ENCODE data around the gene PPP4R3A. TPM values are rescaled to one million over a fixed set of nuclear protein-coding genes. Genes with fewer than 3 reads are reported as not detected.
"Not testable (repeated sequence)": the region's sequence is repeated elsewhere in the genome, so short reads cannot be mapped to it uniquely, and the experiment has no call there.

Gene PPP4R3A
- total RNA-seq, 2 donors from 2014 or later = 79.3 to 90.9 TPM

- no peaks in the 10 kb centered on the region for H3K36me3 ChIP-seq
- no peaks in the 10 kb centered on the region for H3K27me3 ChIP-seq
- no peak overlapping the region for H3K4me3 ChIP-seq
- no peak overlapping the region for H3K9ac ChIP-seq (ENCODE audit: low read depth in 2 of 2, low read length in 2 of 2)
- H3K4me1 ChIP-seq = no peaks in the 10 kb centered on the region
- no peak for TF ChIP-seq CTCF (IDR thresholded peaks at IDR 0.05)
- H3K27ac ChIP-seq = no peak overlapping the region
- intact Hi-C loops (cut with DNase I) = no loop called here
- no peaks in the 10 kb centered on the region for H3K9me3 ChIP-seq
- no peak for DNase-seq
Observed at GRCh38 chr14:91545946-91546716, 36.0 kb upstream of the PPP4R3A start.

- intact Hi-C loops (cut with DNase I) = no loop called here
- Histone ChIP-seq H3K27ac (no peak overlapping the region), H3K4me1 (no peaks in the 10 kb centered on the region), H3K9ac (ENCODE audit: low read depth in 2 of 2, low read length in 2 of 2) (no peak overlapping the region), H3K4me3 (no peak overlapping the region), H3K9me3 (no peaks in the 10 kb centered on the region), H3K36me3 (no peaks in the 10 kb centered on the region), H3K27me3 (no peaks in the 10 kb centered on the region)
- DNase-seq = no peak
- no peak for TF ChIP-seq CTCF (IDR thresholded peaks at IDR 0.05)
Observed at GRCh38 chr14:91545204-91545603, 35.1 kb upstream of the PPP4R3A start.

GRCh38 chr14:91536327-91536726, 26.2 kb upstream of the PPP4R3A start:
- no peaks in the 10 kb centered on the region for H3K4me1 ChIP-seq
- no peak overlapping the region for H3K27ac ChIP-seq
- no peak overlapping the region for H3K9ac ChIP-seq (ENCODE audit: low read depth in 2 of 2, low read length in 2 of 2)
- intact Hi-C loops (cut with DNase I) = no loop called here
- no peaks in the 10 kb centered on the region for H3K36me3 ChIP-seq
- TF ChIP-seq CTCF (IDR thresholded peaks at IDR 0.05) = no peak
- H3K4me3 ChIP-seq = no peak overlapping the region
- DNase-seq = no peak
- H3K9me3 ChIP-seq = no peaks in the 10 kb centered on the region
- no peaks in the 10 kb centered on the region for H3K27me3 ChIP-seq

GRCh38 chr14:91534059-91534458, 23.9 kb upstream of the PPP4R3A start:
- H3K27ac ChIP-seq; DNase-seq; H3K9me3 ChIP-seq; intact Hi-C loops (cut with DNase I); H3K27me3 ChIP-seq; H3K9ac ChIP-seq (ENCODE audit: low read depth in 2 of 2, low read length in 2 of 2); H3K4me3 ChIP-seq; H3K4me1 ChIP-seq; H3K36me3 ChIP-seq: not testable (repeated sequence)

- Histone ChIP-seq H3K27me3 (no peaks in the 10 kb centered on the region), H3K4me3 (no peak overlapping the region), H3K27ac (no peak overlapping the region), H3K36me3 (no peaks in the 10 kb centered on the region), H3K9ac (ENCODE audit: low read depth in 2 of 2, low read length in 2 of 2) (no peak overlapping the region), H3K9me3 (no peaks in the 10 kb centered on the region), H3K4me1 (no peaks in the 10 kb centered on the region)
- intact Hi-C loops (cut with DNase I) = no loop called here
- TF ChIP-seq CTCF (IDR thresholded peaks at IDR 0.05) = no peak
- no peak for DNase-seq
Observed at GRCh38 chr14:91533623-91534022, 23.5 kb upstream of the PPP4R3A start.

GRCh38 chr14:91523972-91524371, 13.9 kb upstream of the PPP4R3A start:
- no peak for DNase-seq
- Histone ChIP-seq H3K27me3 (no peaks in the 10 kb centered on the region), H3K9me3 (no peaks in the 10 kb centered on the region), H3K27ac (no peak overlapping the region), H3K9ac (ENCODE audit: low read depth in 2 of 2, low read length in 2 of 2) (no peak overlapping the region), H3K4me3 (no peak overlapping the region), H3K36me3 (no peaks in the 10 kb centered on the region), H3K4me1 (no peaks in the 10 kb centered on the region)
- intact Hi-C loops (cut with DNase I) = no loop called here
- TF ChIP-seq CTCF (IDR thresholded peaks at IDR 0.05) = no peak

All from colonic mucosa (tissue), 4 donors.